ENCODE data around the gene PLXDC1.

DNA sequence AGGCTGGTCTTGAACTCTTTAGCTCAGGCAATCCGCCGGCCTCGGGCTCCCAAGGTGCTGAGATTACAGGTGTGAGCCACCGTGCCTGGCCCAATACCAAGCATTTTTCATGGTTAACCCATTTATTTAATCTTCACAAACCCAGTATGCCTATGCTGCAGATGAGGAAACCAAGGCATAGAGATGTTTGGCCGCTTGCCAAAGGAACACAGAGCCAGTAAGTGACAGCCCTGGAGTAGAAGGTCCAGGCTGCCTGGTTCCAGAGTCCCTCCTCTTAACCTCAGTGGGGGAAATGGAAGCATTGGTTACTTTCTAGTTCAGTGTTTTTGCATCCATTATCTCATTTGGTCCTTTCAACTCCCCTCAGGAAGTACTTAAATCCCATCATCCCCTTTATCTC is 29.9 kb upstream of the PLXDC1 start:
- TF ChIP-seq ZNF274 (IDR thresholded peaks at IDR 0.05; ENCODE audit: low read depth, low read length) = no peak
- TF ChIP-seq YY1 (IDR thresholded peaks at IDR 0.05; ENCODE audit: insufficient read depth, insufficient read length) = no peak
- no peak for TF ChIP-seq SUZ12 (IDR thresholded peaks at IDR 0.05; ENCODE audit: extremely low read depth, insufficient read depth, insufficient read length)

Measured in NT2/D1 (cell line).